ENCODE data around the gene AVPR1B.
"Not testable (repeated sequence)": the region's sequence is repeated elsewhere in the genome, so short reads cannot be mapped to it uniquely, and the experiment has no call there.

The AVPR1B gene

GRCh38 chr1:206075786-206076755 is 41.1 kb downstream of the AVPR1B start:
- no peak overlapping the region for H3K4me2 ChIP-seq (ENCODE audit: low read length)
- no peak overlapping the region for H3K4me3 ChIP-seq (ENCODE audit: low read length)
- H3K4me1 ChIP-seq (ENCODE audit: control insufficient read depth, insufficient read depth, low read length), result no peaks in the 10 kb centered on the region
- H3K27me3 ChIP-seq (ENCODE audit: control insufficient read depth, insufficient read depth, low read length), result peaks cover 26% of the 10 kb centered on the region
- no peaks in the 10 kb centered on the region for H3K9me3 ChIP-seq (replicated peaks; ENCODE audit: low read length)
- H3K36me3 ChIP-seq (ENCODE audit: insufficient read depth, low read length), result no peaks in the 10 kb centered on the region
- H3K9ac ChIP-seq (ENCODE audit: low read depth, low read length), result no peak overlapping the region

GRCh38 chr1:206074839-206075238 is 42.3 kb downstream of the AVPR1B start:
- Histone ChIP-seq H3K4me3 (ENCODE audit: low read length) (no peak overlapping the region), H3K9ac (ENCODE audit: low read depth, low read length) (no peak overlapping the region), H3K4me2 (ENCODE audit: low read length) (no peak overlapping the region), H3K36me3 (ENCODE audit: insufficient read depth, low read length) (no peaks in the 10 kb centered on the region), H3K9me3 (replicated peaks; ENCODE audit: low read length) (no peaks in the 10 kb centered on the region), H3K4me1 (ENCODE audit: control insufficient read depth, insufficient read depth, low read length) (no peaks in the 10 kb centered on the region), H3K27me3 (ENCODE audit: control insufficient read depth, insufficient read depth, low read length) (peaks cover 23% of the 10 kb centered on the region)

GRCh38 chr1:206070627-206071304 is 46.4 kb downstream of the AVPR1B start:
- H3K9ac ChIP-seq (ENCODE audit: low read depth, low read length), result no peak overlapping the region
- H3K27me3 ChIP-seq (ENCODE audit: control insufficient read depth, insufficient read depth, low read length), result peaks cover 48% of the 10 kb centered on the region
- H3K36me3 ChIP-seq (ENCODE audit: insufficient read depth, low read length), result no peaks in the 10 kb centered on the region
- H3K4me3 ChIP-seq (ENCODE audit: low read length), result no peak overlapping the region
- H3K4me2 ChIP-seq (ENCODE audit: low read length), result no peak overlapping the region
- H3K4me1 ChIP-seq (ENCODE audit: control insufficient read depth, insufficient read depth, low read length), result no peaks in the 10 kb centered on the region
- H3K9me3 ChIP-seq (replicated peaks; ENCODE audit: low read length), result no peaks in the 10 kb centered on the region

- no peaks in the 10 kb centered on the region for H3K4me1 ChIP-seq (ENCODE audit: control insufficient read depth, insufficient read depth, low read length)
- no peaks in the 10 kb centered on the region for H3K36me3 ChIP-seq (ENCODE audit: insufficient read depth, low read length)
- no peak overlapping the region for H3K4me2 ChIP-seq (ENCODE audit: low read length)
- peaks cover 47% of the 10 kb centered on the region for H3K27me3 ChIP-seq (ENCODE audit: control insufficient read depth, insufficient read depth, low read length)
- H3K9me3 ChIP-seq (replicated peaks; ENCODE audit: low read length), result no peaks in the 10 kb centered on the region
- H3K9ac ChIP-seq (ENCODE audit: low read depth, low read length), result no peak overlapping the region
- H3K4me3 ChIP-seq (ENCODE audit: low read length), result no peak overlapping the region
Measured at GRCh38 chr1:206068314-206068713, 48.9 kb downstream of the AVPR1B start.

- H3K9ac ChIP-seq (ENCODE audit: low read depth, low read length), result no peak overlapping the region
Measured at GRCh38 chr1:206067486-206068227, 49.5 kb downstream of the AVPR1B start.

DNA sequence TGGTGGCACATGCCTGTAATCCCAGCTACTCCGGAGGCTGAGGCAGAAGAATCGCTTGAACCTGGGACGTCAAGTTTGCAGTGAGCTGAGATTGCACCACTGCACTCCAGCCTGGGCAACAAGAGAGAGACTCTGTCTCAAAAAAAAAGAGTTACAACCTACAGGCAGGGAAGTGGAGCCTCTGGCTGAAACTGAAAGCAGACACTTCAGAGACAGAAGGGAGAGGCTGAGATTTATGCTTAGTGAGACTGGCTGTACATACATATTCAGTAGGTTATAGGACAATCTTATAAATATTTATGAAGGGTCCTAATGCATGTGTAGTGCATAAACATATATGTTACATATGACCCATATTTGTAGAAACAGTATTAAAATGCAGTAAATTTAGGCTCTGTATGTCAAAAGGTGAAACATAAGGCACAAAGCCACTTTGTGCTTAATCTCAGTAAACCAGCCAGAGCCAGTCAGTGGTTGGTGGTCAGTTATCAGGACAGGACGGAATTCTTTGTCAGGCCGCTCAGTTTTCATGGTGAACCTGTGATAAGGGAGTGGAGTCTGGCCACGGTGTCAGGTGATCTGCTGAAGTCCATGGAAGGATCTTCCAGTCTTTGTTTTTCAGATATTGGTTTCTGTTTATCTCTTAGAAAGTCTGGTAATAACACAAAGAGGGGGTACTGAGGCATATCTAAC is 50.6 kb downstream of the AVPR1B start:
- Histone ChIP-seq H3K4me3 (ENCODE audit: low read length) (no peak overlapping the region), H3K4me2 (ENCODE audit: low read length) (no peak overlapping the region), H3K4me1 (ENCODE audit: control insufficient read depth, insufficient read depth, low read length) (no peaks in the 10 kb centered on the region), H3K9me3 (replicated peaks; ENCODE audit: low read length) (no peaks in the 10 kb centered on the region), H3K27me3 (ENCODE audit: control insufficient read depth, insufficient read depth, low read length) (peaks cover 56% of the 10 kb centered on the region), H3K36me3 (ENCODE audit: insufficient read depth, low read length) (no peaks in the 10 kb centered on the region), H3K9ac (ENCODE audit: low read depth, low read length) (no peak overlapping the region)

More at GRCh38 chr1:206067486-206068227, 49.5 kb downstream of the AVPR1B start:
- no peaks in the 10 kb centered on the region for H3K9me3 ChIP-seq (replicated peaks; ENCODE audit: low read length)
- no peaks in the 10 kb centered on the region for H3K4me1 ChIP-seq (ENCODE audit: control insufficient read depth, insufficient read depth, low read length)
- H3K4me3 ChIP-seq (ENCODE audit: low read length), result no peak overlapping the region
- H3K4me2 ChIP-seq (ENCODE audit: low read length), result no peak overlapping the region
- no peaks in the 10 kb centered on the region for H3K36me3 ChIP-seq (ENCODE audit: insufficient read depth, low read length)
- H3K27me3 ChIP-seq (ENCODE audit: control insufficient read depth, insufficient read depth, low read length), result peaks cover 52% of the 10 kb centered on the region

DNA sequence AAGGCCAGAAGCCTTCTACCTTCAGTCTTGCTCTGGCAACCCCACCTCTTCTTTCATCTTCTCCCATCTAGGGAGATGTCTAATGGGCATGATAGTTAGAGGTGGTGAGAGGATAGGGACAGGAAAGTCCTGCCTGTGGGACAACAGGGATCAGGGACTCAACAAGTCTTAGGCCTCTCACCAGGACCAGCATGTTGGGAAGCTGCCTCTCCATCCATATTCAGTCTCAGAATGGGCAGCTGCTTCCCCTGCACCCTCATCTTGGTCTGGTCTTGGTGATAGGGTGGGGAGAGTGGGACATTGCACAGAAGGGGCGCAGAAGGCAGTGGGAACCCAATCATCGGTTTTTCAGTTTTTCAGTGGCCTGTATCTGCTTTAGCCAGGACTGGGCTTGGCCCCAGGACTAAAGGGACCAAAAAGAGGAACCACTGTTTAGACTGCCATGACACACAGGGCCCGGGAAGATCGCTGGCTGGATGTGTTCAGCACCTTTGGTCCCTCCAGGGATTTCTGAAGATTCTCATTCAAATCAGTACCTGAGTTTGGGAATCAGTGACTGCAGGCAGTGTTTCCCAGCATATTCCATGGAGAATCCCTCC is 51.5 kb downstream of the AVPR1B start:
- H3K36me3 ChIP-seq (ENCODE audit: insufficient read depth, low read length), result no peaks in the 10 kb centered on the region
- H3K4me1 ChIP-seq (ENCODE audit: control insufficient read depth, insufficient read depth, low read length), result no peaks in the 10 kb centered on the region
- no peak overlapping the region for H3K4me2 ChIP-seq (ENCODE audit: low read length)
- no peak overlapping the region for H3K9ac ChIP-seq (ENCODE audit: low read depth, low read length)
- H3K27me3 ChIP-seq (ENCODE audit: control insufficient read depth, insufficient read depth, low read length), result peaks cover 57% of the 10 kb centered on the region
- no peaks in the 10 kb centered on the region for H3K9me3 ChIP-seq (replicated peaks; ENCODE audit: low read length)
- no peak overlapping the region for H3K4me3 ChIP-seq (ENCODE audit: low read length)

- H3K4me3 ChIP-seq (ENCODE audit: low read length); H3K4me1 ChIP-seq (ENCODE audit: control insufficient read depth, insufficient read depth, low read length); H3K9ac ChIP-seq (ENCODE audit: low read depth, low read length); H3K36me3 ChIP-seq (ENCODE audit: insufficient read depth, low read length); H3K9me3 ChIP-seq (replicated peaks; ENCODE audit: low read length); H3K4me2 ChIP-seq (ENCODE audit: low read length): not testable (repeated sequence)
- peaks cover 56% of the 10 kb centered on the region for H3K27me3 ChIP-seq (ENCODE audit: control insufficient read depth, insufficient read depth, low read length)
Measured at GRCh38 chr1:206064501-206064900, 52.7 kb downstream of the AVPR1B start.

- H3K4me3 ChIP-seq (ENCODE audit: low read length); H3K4me2 ChIP-seq (ENCODE audit: low read length); H3K9ac ChIP-seq (ENCODE audit: low read depth, low read length); H3K36me3 ChIP-seq (ENCODE audit: insufficient read depth, low read length); H3K4me1 ChIP-seq (ENCODE audit: control insufficient read depth, insufficient read depth, low read length); H3K9me3 ChIP-seq (replicated peaks; ENCODE audit: low read length): not testable (repeated sequence)
- peaks cover 52% of the 10 kb centered on the region for H3K27me3 ChIP-seq (ENCODE audit: control insufficient read depth, insufficient read depth, low read length)
Measured at GRCh38 chr1:206064001-206064400, 53.2 kb downstream of the AVPR1B start.

GRCh38 chr1:206062464-206062863 is 54.7 kb downstream of the AVPR1B start:
- Histone ChIP-seq H3K4me2 (ENCODE audit: low read length) (no peak overlapping the region), H3K4me3 (ENCODE audit: low read length) (no peak overlapping the region), H3K4me1 (ENCODE audit: control insufficient read depth, insufficient read depth, low read length) (no peaks in the 10 kb centered on the region), H3K36me3 (ENCODE audit: insufficient read depth, low read length) (no peaks in the 10 kb centered on the region), H3K9ac (ENCODE audit: low read depth, low read length) (no peak overlapping the region), H3K27me3 (ENCODE audit: control insufficient read depth, insufficient read depth, low read length) (peaks cover 39% of the 10 kb centered on the region), H3K9me3 (replicated peaks; ENCODE audit: low read length) (no peaks in the 10 kb centered on the region)
